PC-9 (cell line): Measurements from ENCODE around the gene TREH.

Experiments
- EZH2 ChIP-seq: fragments of 200-600 bp; sonication (generic); IDR thresholded peaks from 2 replicates; pipeline ENCODE4 v1.8.0; 2017; ENCODE audit warnings: antibody characterized with exemption, low read depth
- TF ChIP-seq, protein P1 (sequence below): fragments of 200-600 bp; sonication (generic); conservative IDR thresholded peaks from 2 replicates; pipeline ENCODE4 v1.6.1; 2017; ENCODE audit warnings: mixed run types, antibody characterized with exemption, mild to moderate bottlenecking, moderate library complexity

DNA sequence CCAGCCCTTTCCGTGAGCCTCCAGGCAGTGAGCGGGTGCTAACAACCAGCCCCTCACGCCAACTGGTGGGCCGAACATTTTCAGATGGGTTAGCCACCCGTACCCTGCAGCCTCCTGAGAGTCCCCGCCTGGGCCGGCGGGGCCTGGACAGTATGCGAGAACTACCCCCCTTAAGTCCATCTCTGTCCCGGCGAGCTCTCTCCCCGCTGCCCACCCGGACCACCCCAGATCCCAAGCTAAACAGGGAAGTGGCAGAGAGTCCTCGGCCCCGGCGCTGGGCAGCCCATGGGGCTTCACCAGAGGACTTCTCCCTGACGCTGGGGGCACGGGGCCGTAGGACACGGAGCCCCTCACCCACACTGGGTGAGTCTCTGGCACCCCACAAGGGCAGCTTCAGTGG, 51.4 kb downstream of the TREH start:
- TF ChIP-seq EZH2 = no peak
- TF ChIP-seq, protein P1, sequence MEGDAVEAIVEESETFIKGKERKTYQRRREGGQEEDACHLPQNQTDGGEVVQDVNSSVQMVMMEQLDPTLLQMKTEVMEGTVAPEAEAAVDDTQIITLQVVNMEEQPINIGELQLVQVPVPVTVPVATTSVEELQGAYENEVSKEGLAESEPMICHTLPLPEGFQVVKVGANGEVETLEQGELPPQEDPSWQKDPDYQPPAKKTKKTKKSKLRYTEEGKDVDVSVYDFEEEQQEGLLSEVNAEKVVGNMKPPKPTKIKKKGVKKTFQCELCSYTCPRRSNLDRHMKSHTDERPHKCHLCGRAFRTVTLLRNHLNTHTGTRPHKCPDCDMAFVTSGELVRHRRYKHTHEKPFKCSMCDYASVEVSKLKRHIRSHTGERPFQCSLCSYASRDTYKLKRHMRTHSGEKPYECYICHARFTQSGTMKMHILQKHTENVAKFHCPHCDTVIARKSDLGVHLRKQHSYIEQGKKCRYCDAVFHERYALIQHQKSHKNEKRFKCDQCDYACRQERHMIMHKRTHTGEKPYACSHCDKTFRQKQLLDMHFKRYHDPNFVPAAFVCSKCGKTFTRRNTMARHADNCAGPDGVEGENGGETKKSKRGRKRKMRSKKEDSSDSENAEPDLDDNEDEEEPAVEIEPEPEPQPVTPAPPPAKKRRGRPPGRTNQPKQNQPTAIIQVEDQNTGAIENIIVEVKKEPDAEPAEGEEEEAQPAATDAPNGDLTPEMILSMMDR = no peak
